HepG2 (cell line): ENCODE measurements around the gene FAT1. TPM values are rescaled to one million over a fixed set of nuclear protein-coding genes. Genes with fewer than 3 reads are reported as not detected.

ENCODE experiments used
- ATAC-seq: fragments of 200-7000 bp; cut with Tn5 transposase; 3 replicates; pipeline ENCODE4 v1.9.1; 2020; ENCODE audit warnings: mild to moderate bottlenecking, moderate library complexity
- BruUV-seq: library from RNA; stranded (reverse); fragments of 400-500 nt; replicated peaks from 2 replicates; lab custom pipeline; 2021; lab: Mats Ljungman, UMichigan
- CTCF ChIA-PET: fragments of 300-600 bp; formaldehyde crosslinking; extraction: SDS; loops from one replicate; lab custom pipeline; 2021; ENCODE audit warnings: low total read pairs, inconsistent platforms, low intra/inter-chr PET ratio; lab: Yijun Ruan, JAX
- POLR2A ChIA-PET: fragments of 350-600 bp; sonication (Branson Sonifier 250); formaldehyde crosslinking; loops from one replicate; lab custom pipeline; 2020; ENCODE audit warnings: antibody characterized with exemption, inconsistent platforms; lab: Yijun Ruan, JAX
- DNase-seq: peaks from one replicate; pipeline ENCODE4 v3.0.0-alpha.2; 2015; ENCODE audit warnings: low spot score
- FAIRE-seq: peaks from 3 replicates; lab custom pipeline; 2011; peaks lifted over from hg19 to GRCh38; lab: Jason Lieb, UNC
- H2AFZ ChIP-seq: one replicate; pipeline ENCODE4 v1.6.1; 2011; ENCODE audit warnings: low read length, inconsistent platforms
- H3K27ac ChIP-seq: fragments of 300-600 bp; 3 replicates; pipeline ENCODE4 v1.8.0; 2011; ENCODE audit warnings: mixed run types, mild to moderate bottlenecking, mixed read lengths, low read length, inconsistent platforms; ENCODE audit not compliant: insufficient read depth; ENCODE audit errors: extremely low read length
- H3K27me3 ChIP-seq, 2 experiments: fragments of 200-600 bp in 1 of 2; 2 replicates in 1 of 2; 3 replicates in 1 of 2; pipeline versions ENCODE4 v1.6.0 to v1.8.0; 2011; ENCODE audit warnings: low read length in 2 of 2, mild to moderate bottlenecking in 2 of 2, moderate library complexity in 2 of 2, inconsistent platforms in 1 of 2; ENCODE audit not compliant: insufficient read depth in 2 of 2, control insufficient read depth in 1 of 2
- H3K36me3 ChIP-seq, 2 experiments: fragments of 200-600 bp in 1 of 2; replicated peaks in 1 of 2; 2 replicates in 1 of 2; 3 replicates in 1 of 2; pipeline versions ENCODE4 v1.5.1 to v1.8.0; 2011; ENCODE audit warnings: low read length in 2 of 2, inconsistent platforms in 1 of 2; ENCODE audit not compliant: insufficient read depth in 2 of 2, control insufficient read depth in 1 of 2
- H3K4me1 ChIP-seq: 2 replicates; pipeline ENCODE4 v1.5.1; 2012; ENCODE audit warnings: low read length, inconsistent platforms; ENCODE audit not compliant: insufficient read depth
- H3K4me2 ChIP-seq: 2 replicates; pipeline ENCODE4 v1.6.0; 2011; ENCODE audit warnings: low read depth, low read length, inconsistent platforms
- H3K4me3 ChIP-seq, 3 experiments: fragments of 200-600 bp in 1 of 3; sonication (generic), shearing (Covaris generic) in 1 of 3; replicated peaks in 1 of 3; 2 replicates each; pipeline ENCODE4 v1.5.1; 2011 to 2016; ENCODE audit warnings: low read length in 3 of 3, inconsistent platforms in 2 of 3, low read depth in 2 of 3, mild to moderate bottlenecking in 2 of 3, control low read depth in 1 of 3, mixed read lengths in 1 of 3; ENCODE audit not compliant: insufficient read depth in 1 of 3
- H3K79me2 ChIP-seq: one replicate; pipeline ENCODE4 v1.6.1; 2011; ENCODE audit warnings: low read length, inconsistent platforms; ENCODE audit not compliant: insufficient read depth
- H3K9ac ChIP-seq: 2 replicates; pipeline ENCODE4 v1.6.0; 2011; ENCODE audit warnings: mild to moderate bottlenecking, low read depth, low read length, inconsistent platforms; ENCODE audit not compliant: insufficient read depth
- H3K9me3 ChIP-seq: 2 replicates; pipeline ENCODE4 v1.5.1; 2012; ENCODE audit warnings: mild to moderate bottlenecking, low read length
- H4K20me1 ChIP-seq: 2 replicates; pipeline ENCODE4 v1.6.0; 2011; ENCODE audit warnings: inconsistent platforms, mild to moderate bottlenecking, low read length, moderate library complexity; ENCODE audit not compliant: insufficient read depth
- ARNTL ChIP-seq: sonication (generic); formaldehyde crosslinking; IDR thresholded peaks from 2 replicates; pipeline ENCODE4 v1.4.0; 2020; ENCODE audit warnings: mild to moderate bottlenecking, missing genetic modification reagents
- ELF4 ChIP-seq: sonication (generic); formaldehyde crosslinking; IDR thresholded peaks from 2 replicates; pipeline ENCODE4 v1.5.0; 2020; ENCODE audit warnings: missing genetic modification reagents, mild to moderate bottlenecking, moderate library complexity, borderline replicate concordance
- GPBP1L1 ChIP-seq: sonication (generic); formaldehyde crosslinking; IDR thresholded peaks from 2 replicates; pipeline ENCODE4 v1.5.0; 2020; ENCODE audit warnings: mild to moderate bottlenecking, missing genetic modification reagents
- HHEX ChIP-seq: IDR thresholded peaks from 2 replicates; pipeline ENCODE4 v1.6.1; 2016; ENCODE audit warnings: control low read depth
- PHB2 ChIP-seq: fragments of 450-650 bp; IDR thresholded peaks from 2 replicates; pipeline ENCODE4 v1.6.1; 2018; ENCODE audit not compliant: partially characterized antibody
- SCMH1 ChIP-seq: sonication (generic); formaldehyde crosslinking; IDR thresholded peaks from 2 replicates; pipeline ENCODE4 v1.9.0; 2021; ENCODE audit warnings: missing genetic modification reagents, mild to moderate bottlenecking, borderline replicate concordance
- SNRNP70 ChIP-seq: fragments of 200-400 bp; formaldehyde crosslinking; IDR thresholded peaks from 2 replicates; pipeline ENCODE4 v1.6.1; 2017; ENCODE audit warnings: mild to moderate bottlenecking, low read depth, low read length, moderate library complexity
- ZBTB21 ChIP-seq: sonication (generic); formaldehyde crosslinking; IDR thresholded peaks from 2 replicates; pipeline ENCODE4 v1.4.0; 2020; ENCODE audit warnings: missing genetic modification reagents
- ZNF280D ChIP-seq: sonication (generic); formaldehyde crosslinking; IDR thresholded peaks from 2 replicates; pipeline ENCODE4 v1.5.1; 2020; ENCODE audit warnings: mild to moderate bottlenecking, missing genetic modification reagents
- WGBS: methylation state at CpG from one replicate; pipeline ENCODE4 v1.1.6; 2017; ENCODE audit warnings: low lambda C conversion rate; 5-methylcytosine and 5-hydroxymethylcytosine counted together
- in situ Hi-C: cut with HindIII; loops from 2 replicates; pipeline ENCODE4 v1.10.0; 2017; ENCODE audit warnings: low pct_unique_long_range_greater_than_20kb; ENCODE audit not compliant: extremely low pct_ligation_motif_present
- intact Hi-C: fragments of 100-400 bp; cut with micrococcal nuclease; formaldehyde crosslinking; loops from one replicate; pipeline ENCODE4 v1.10.0; 2022; ENCODE audit not compliant: unreplicated experiment
- polyA plus RNA-seq, 8 experiments: library from polyadenylated mRNA; depleted of rRNA in 3 of 8; stranded (reverse) in 7 of 8; unstranded in 1 of 8; fragments of >200 nt; fragmentation: Illumina TruSeq in 4 of 8; extraction: Trizol in 4 of 8; gene quantifications; 2 replicates each; pipeline versions ENCODE4 v1.2.1 to v1.2.3, GENCODE V29; 2011 to 2016; ENCODE audit warnings: low read depth in 4 of 8, missing spikeins in 1 of 8, mixed read lengths in 1 of 8; ENCODE audit not compliant: insufficient read depth in 1 of 8
- total RNA-seq, 5 experiments: library from RNA; depleted of rRNA; stranded (reverse); fragments of >200 nt; fragmentation: Illumina TruSeq; extraction: Trizol; gene quantifications; 2 replicates each; pipeline ENCODE4 v1.2.3, GENCODE V29; 2016; ENCODE audit warnings: low read depth in 1 of 5

Gene FAT1
- total and polyA plus RNA-seq, 2 of the 13 experiments (the other 11 are each of a cell fraction or from before 2014, with no cell fraction given) = 185 to 216 TPM

GRCh38 chr4:186581421-186581820, 142.2 kb downstream of the FAT1 start:
- H3K4me2 ChIP-seq = no peak overlapping the region
- in situ Hi-C loops = loop anchor here (10.0 kb wide), 1 partner anchor 277 kb away; no protein-coding TSS in a partner anchor
- intact Hi-C loops = no loop called here
- no peaks in the 10 kb centered on the region for H3K79me2 ChIP-seq
- no peaks in the 10 kb centered on the region for H3K9me3 ChIP-seq
- ChIA-PET POLR2A (no interaction called here), CTCF (no interaction called here)
- no peak for DNase-seq
- no peak for FAIRE-seq
- TF ChIP-seq SCMH1 (CRISPR knock-in tag) (no peak), SNRNP70 (no peak), ZNF280D (CRISPR knock-in tag) (no peak), GPBP1L1 (CRISPR knock-in tag) (no peak), HHEX (CRISPR knock-in tag) (no peak), ARNTL (CRISPR knock-in tag) (no peak), PHB2 (no peak), ZBTB21 (CRISPR knock-in tag) (no peak), ELF4 (CRISPR knock-in tag) (no peak)
- H3K36me3 ChIP-seq = peaks cover 17 to 22% of the 10 kb centered on the region in 2 experiments
- H3K4me3 ChIP-seq = no peak overlapping the region
- H3K27me3 ChIP-seq = no peaks in the 10 kb centered on the region
- WGBS = 97% methylated on average over 6 of the region's 6 CpGs
- BruUV-seq = no TSS peak
- H2AFZ ChIP-seq = no peak overlapping the region
- H3K27ac ChIP-seq = no peak overlapping the region
- no peak overlapping the region for H3K9ac ChIP-seq
- H4K20me1 ChIP-seq = no peaks in the 10 kb centered on the region
- 0 out of 2 replicates have a peak, but pooled peaks cover 6% of the 10 kb centered on the region for H3K4me1 ChIP-seq
- no peak for ATAC-seq
